ENCODE data around the gene TTN.

The TTN gene

DNA sequence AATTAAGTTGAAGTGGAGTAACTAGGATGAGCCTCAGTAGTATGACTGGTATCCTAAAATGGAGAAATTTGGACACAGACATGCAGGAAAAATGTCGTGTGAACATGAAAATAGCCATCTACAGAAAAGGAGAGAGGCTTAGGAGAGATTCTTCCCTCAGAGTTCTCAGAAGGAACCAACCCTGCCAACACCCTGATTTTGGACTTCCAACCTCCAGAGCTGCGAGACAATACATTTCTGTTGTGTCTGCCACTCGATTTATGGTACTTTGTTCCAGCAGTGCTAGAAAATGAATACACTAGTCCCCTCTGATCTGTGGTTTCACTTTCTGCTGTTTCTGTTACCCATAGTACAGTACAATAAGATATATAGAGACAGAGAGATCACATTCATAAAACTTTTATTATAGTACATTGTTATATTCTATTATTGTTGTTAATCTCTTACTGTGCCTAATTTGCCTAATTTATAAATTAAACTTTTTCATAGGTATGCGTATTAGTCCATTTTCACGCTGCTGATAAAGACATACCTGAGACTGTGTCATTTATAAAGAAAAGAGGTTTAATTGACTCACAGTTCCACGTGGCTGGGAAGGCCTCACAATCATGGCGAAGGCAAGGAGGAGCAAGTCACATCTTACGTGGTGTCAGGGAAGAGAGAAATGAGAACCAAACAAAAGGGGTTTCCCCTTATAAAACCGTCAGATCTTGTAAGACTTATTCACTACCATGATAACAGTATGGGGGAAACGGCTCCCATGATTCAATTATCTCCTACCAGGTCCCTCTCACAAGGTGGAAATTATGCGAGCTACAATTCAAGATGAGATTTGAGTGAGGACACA is 285.7 kb downstream of the TTN start:
- no peak for DNase-seq (ENCODE audit: low read depth)
- TF ChIP-seq, protein P1, sequence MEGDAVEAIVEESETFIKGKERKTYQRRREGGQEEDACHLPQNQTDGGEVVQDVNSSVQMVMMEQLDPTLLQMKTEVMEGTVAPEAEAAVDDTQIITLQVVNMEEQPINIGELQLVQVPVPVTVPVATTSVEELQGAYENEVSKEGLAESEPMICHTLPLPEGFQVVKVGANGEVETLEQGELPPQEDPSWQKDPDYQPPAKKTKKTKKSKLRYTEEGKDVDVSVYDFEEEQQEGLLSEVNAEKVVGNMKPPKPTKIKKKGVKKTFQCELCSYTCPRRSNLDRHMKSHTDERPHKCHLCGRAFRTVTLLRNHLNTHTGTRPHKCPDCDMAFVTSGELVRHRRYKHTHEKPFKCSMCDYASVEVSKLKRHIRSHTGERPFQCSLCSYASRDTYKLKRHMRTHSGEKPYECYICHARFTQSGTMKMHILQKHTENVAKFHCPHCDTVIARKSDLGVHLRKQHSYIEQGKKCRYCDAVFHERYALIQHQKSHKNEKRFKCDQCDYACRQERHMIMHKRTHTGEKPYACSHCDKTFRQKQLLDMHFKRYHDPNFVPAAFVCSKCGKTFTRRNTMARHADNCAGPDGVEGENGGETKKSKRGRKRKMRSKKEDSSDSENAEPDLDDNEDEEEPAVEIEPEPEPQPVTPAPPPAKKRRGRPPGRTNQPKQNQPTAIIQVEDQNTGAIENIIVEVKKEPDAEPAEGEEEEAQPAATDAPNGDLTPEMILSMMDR (IDR thresholded peaks at IDR 0.05; ENCODE audit: low read length, missing control alignments), result no peak
- no peak overlapping the region for H3K4me3 ChIP-seq (replicated peaks; ENCODE audit: low read depth, low read length)

DNA sequence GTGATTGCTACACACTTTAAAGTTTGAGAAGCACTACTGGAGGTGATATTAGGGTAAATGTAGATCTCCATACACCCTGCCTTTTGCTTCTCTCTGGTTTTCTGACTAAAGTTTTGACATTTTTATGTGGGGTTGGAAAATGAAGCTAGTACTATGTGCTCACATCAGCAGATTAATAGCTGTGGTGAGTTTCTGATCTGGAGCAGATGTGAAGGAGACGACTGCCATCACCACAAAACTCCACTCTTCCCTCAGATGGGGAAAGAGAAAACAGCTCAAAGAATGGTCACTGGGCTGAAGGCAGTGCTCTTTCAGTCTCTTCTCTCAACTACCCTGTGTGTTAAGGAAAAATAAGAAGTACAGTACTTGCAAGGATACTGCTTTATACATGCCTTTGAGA is 289.7 kb downstream of the TTN start:
- DNase-seq (ENCODE audit: low read depth), result no peak
- TF ChIP-seq, protein P1 (IDR thresholded peaks at IDR 0.05; ENCODE audit: low read length, missing control alignments), result no peak
- no peak overlapping the region for H3K4me3 ChIP-seq (replicated peaks; ENCODE audit: low read depth, low read length)

DNA sequence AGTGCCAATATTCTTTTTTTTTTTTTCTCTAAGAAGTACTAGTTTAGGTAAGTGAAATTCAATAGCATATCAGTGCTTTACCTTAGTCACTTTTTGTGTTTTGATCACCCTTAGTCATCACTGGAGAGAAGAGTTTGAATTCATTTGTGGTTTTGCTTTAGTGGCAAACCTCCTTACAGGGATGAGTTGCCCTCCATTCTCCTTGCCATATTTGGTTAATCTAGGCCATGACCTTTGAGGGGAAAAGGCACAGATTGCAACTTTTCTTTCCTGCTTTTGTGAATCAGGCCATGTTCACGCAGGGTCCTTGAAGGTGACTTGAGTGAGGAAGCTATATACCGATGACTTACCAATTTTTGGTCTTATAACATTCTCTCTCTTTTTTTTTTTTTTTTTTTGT is 292.6 kb downstream of the TTN start:
- H3K4me3 ChIP-seq (replicated peaks; ENCODE audit: low read depth, low read length), result no peak overlapping the region
- TF ChIP-seq, protein P1 (IDR thresholded peaks at IDR 0.05; ENCODE audit: low read length, missing control alignments), result no peak
- no peak for DNase-seq (ENCODE audit: low read depth)

DNA sequence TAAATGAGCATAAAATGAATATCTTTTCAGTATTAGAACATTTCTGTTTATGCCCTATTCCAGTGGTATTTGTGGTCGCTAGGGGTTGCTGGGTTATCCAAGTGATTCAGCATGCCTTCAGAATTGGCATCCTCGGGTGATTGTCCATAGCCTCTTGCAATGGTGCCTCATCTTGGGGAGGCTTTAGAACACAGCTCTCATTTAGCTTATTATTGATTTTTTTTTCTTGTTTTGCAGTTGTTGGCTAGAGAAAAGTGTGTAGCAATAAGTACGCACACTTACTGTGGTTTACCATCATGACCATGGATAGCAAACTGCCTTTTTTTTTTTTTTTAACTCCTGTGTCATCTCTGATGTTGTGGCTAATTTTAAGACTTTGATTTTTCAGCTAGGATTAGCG is 293.3 kb downstream of the TTN start:
- H3K4me3 ChIP-seq (replicated peaks; ENCODE audit: low read depth, low read length), result no peak overlapping the region
- DNase-seq (ENCODE audit: low read depth), result no peak
- TF ChIP-seq, protein P1 (IDR thresholded peaks at IDR 0.05; ENCODE audit: low read length, missing control alignments), result no peak

DNA sequence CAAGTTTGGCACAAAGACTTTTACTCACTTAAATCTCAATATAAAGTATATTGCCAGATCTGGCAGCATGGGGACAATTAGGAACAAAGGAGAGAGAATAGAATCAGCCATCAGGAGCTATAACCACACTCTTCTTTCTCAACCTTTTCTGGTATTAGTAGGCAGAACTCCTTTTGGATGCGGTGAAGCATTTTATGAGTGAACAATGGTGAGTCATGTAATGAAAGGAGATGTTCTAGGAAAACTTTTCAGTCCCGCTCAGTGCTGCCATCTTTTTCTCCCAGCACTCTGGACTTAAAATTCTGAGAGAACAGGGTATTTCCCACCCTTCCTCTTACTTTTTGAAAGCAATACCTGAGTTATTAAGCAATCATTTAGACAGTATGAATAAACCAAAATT is 294.7 kb downstream of the TTN start:
- H3K4me3 ChIP-seq (replicated peaks; ENCODE audit: low read depth, low read length), result no peak overlapping the region
- TF ChIP-seq, protein P1 (IDR thresholded peaks at IDR 0.05; ENCODE audit: low read length, missing control alignments), result no peak
- DNase-seq (ENCODE audit: low read depth), result no peak

DNA sequence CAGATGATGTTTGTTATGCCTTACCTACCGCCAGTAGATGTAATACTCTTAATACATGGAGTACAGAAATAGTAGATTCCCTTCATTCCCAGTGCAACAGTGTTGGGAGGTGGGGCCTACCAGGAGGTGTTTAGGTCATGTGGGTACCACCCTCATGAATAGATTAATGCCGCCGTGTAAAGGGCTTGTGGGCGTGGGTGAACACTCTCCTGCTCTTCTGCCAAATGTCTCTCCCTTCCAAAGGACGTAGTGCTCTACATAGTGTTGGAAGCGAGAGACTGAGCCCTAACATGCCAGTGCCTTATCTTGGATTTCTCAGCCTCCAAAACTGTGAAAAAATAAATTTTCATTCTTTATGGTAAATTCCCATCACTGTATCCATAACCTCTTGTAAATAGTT is 296.8 kb downstream of the TTN start:
- TF ChIP-seq, protein P1 (IDR thresholded peaks at IDR 0.05; ENCODE audit: low read length, missing control alignments), result no peak
- DNase-seq (ENCODE audit: low read depth), result no peak
- H3K4me3 ChIP-seq (replicated peaks; ENCODE audit: low read depth, low read length), result no peak overlapping the region

DNA sequence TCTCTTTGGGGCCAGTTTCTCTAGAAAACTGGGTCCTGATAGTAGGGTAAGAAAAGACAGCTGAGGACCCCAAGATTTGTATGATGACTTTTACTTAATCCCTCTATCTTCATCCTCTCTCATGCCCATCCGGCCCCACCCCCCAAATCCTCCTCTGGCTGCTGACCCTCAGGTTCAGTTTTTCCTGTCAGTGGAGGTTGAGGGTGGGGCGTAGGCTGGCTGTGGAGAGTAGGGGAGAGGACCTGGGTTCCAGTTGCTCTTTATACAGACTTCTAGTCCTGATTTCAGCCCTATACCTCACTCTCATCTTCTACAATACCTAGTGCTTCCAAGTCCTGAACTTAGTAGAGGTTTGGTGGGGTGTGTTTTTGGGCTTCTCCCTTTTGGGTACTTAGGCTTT is 298.6 kb downstream of the TTN start:
- no peak overlapping the region for H3K4me3 ChIP-seq (replicated peaks; ENCODE audit: low read depth, low read length)
- TF ChIP-seq, protein P1 (IDR thresholded peaks at IDR 0.05; ENCODE audit: low read length, missing control alignments), result no peak

More for the DNA sequence above, 298.6 kb downstream of the TTN start:
- no peak for DNase-seq (ENCODE audit: low read depth)

Measured in fibroblast of pulmonary artery (primary cell).